H1 (cell line): ENCODE data around the gene CCDC175. TPM values are rescaled to one million over a fixed set of nuclear protein-coding genes. Genes with fewer than 3 reads are reported as not detected.

Experiments
- ASH2L ChIP-seq: fragments of 200-600, 300-600 bp; sonication (generic); IDR thresholded peaks from one replicate; pipeline ENCODE4 v1.7.1; 2017; ENCODE audit warnings: low read length
- CEBPB ChIP-seq: IDR thresholded peaks from 2 replicates; pipeline ENCODE4 v1.6.1; 2012; ENCODE audit warnings: low read depth, low read length
- SIN3A ChIP-seq, 2 experiments: IDR thresholded peaks in 1 of 2; conservative IDR thresholded peaks in 1 of 2; 2 replicates each; pipeline ENCODE4 v1.6.1; 2011 to 2012; ENCODE audit warnings: low read length in 2 of 2, improper control_type of control experiment in 1 of 2, low read depth in 1 of 2, mild to moderate bottlenecking in 1 of 2
- SP1 ChIP-seq: IDR thresholded peaks from 2 replicates; pipeline ENCODE4 v1.6.1; 2011; ENCODE audit warnings: low read depth, low read length
- SP4 ChIP-seq: IDR thresholded peaks from 2 replicates; pipeline ENCODE4 v1.6.1; 2012; ENCODE audit warnings: low read length, inconsistent platforms
- SUZ12 ChIP-seq: fragments of 200-600 bp; sonication (generic); IDR thresholded peaks from 2 replicates; pipeline ENCODE4 v1.6.1; 2012; ENCODE audit warnings: mild to moderate bottlenecking, inconsistent platforms, low read length, moderate library complexity, mixed read lengths
- YY1 ChIP-seq: IDR thresholded peaks from 2 replicates; pipeline ENCODE4 v1.6.1; 2011; ENCODE audit warnings: low read depth, mild to moderate bottlenecking, low read length
- polyA plus RNA-seq, 7 experiments: library from polyadenylated mRNA; depleted of rRNA in 3 of 7; stranded (reverse) in 5 of 7; unstranded in 2 of 7; fragments of >200 nt in 5 of 7; fragments of 200-250 nt in 2 of 7; gene quantifications; 1 replicate in 5 of 7; 2 replicates in 1 of 7; 4 replicates in 1 of 7; pipeline versions ENCODE4 v1.2.1 to v1.2.3, GENCODE V29; 2011 to 2013; ENCODE audit warnings: missing spikeins in 2 of 7, mixed read lengths in 2 of 7
- total RNA-seq: library from RNA; stranded (reverse); fragmentation: NEBNext Ultra II Directional; extraction: Animal tissue kit (Norgen Biotek cat#: 25700); gene quantifications from 2 replicates; pipeline ENCODE4 v1.2.1, GENCODE V29; 2021

CCDC175 gene
- total and polyA plus RNA-seq, 2 of the 8 experiments (the other 6 are each of a cell fraction or from before 2014, with no cell fraction given) = 0.19 TPM; not detected in 1

DNA sequence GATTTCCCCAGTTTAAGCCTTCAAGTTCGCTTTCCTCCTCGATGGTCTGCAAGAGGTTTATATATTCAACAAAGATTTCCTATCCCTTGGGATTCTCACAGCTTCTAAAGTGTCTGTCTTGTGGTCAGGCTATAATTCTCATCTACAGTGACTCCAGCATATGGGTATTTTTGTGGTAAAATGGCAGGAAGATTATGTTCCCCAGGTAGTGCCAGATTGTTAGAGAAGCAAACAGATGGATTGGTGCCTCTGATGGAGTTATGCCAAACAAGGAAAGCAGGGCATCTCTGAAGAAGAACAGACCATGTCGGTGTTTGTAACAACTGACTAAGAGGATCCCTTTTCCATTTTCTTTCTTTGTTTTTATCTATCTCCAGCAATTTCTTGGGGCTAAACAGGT is 5.5 kb upstream of the CCDC175 start (continued):
- no peak for TF ChIP-seq SP4
- TF ChIP-seq SUZ12 = no peak
- no peak for TF ChIP-seq SIN3A (conservative IDR thresholded peaks at IDR 0.05 in 1 of 2, IDR thresholded peaks at IDR 0.05 in 1 of 2; ENCODE audit: low read depth in 1 of 2, low read length in 2 of 2)
- TF ChIP-seq ASH2L = no peak
- TF ChIP-seq SP1 = no peak
- TF ChIP-seq YY1 = no peak
- TF ChIP-seq CEBPB = no peak
- TF ChIP-seq, all 59 proteins: peak for 0
